Measurements from ENCODE around the gene KRT84. TPM values are rescaled to one million over a fixed set of nuclear protein-coding genes. Genes with fewer than 3 reads are reported as not detected.

KRT84 gene
- total RNA-seq, 4 donors from 2014 or later: not detected

- no peak for TF ChIP-seq CTCF (IDR thresholded peaks at IDR 0.05; ENCODE audit: low read depth)
Measured at GRCh38 chr12:52370926-52371608, 14.4 kb downstream of the KRT84 start.

- TF ChIP-seq CTCF (IDR thresholded peaks at IDR 0.05; ENCODE audit: low read depth): no peak
Measured at GRCh38 chr12:52369809-52370208, 15.6 kb downstream of the KRT84 start.

GRCh38 chr12:52369211-52369610 lies 16.2 kb downstream of the KRT84 start:
- no peak for TF ChIP-seq CTCF (IDR thresholded peaks at IDR 0.05; ENCODE audit: low read depth)

- no peak for TF ChIP-seq CTCF (IDR thresholded peaks at IDR 0.05; ENCODE audit: low read depth)
Measured at GRCh38 chr12:52368508-52368907, 16.9 kb downstream of the KRT84 start.

GRCh38 chr12:52367876-52368275 lies 17.6 kb downstream of the KRT84 start:
- TF ChIP-seq CTCF (IDR thresholded peaks at IDR 0.05; ENCODE audit: low read depth): no peak

GRCh38 chr12:52366738-52367485 lies 18.5 kb downstream of the KRT84 start, which contains the start of gene KRT85:
Gene KRT85 (minus strand): TSS chr12:52367481. CDS start chr12:52367405, 76 bp downstream.
- no peak for TF ChIP-seq CTCF (IDR thresholded peaks at IDR 0.05; ENCODE audit: low read depth)

- no peak for TF ChIP-seq CTCF (IDR thresholded peaks at IDR 0.05; ENCODE audit: low read depth)
Measured at GRCh38 chr12:52364901-52365489, 20.5 kb downstream of the KRT84 start.

Measured in subcutaneous adipose tissue (tissue), 4 donors.